Measurements from ENCODE around the gene ARHGEF16. TPM values are rescaled to one million over a fixed set of nuclear protein-coding genes. Genes with fewer than 3 reads are reported as not detected.

Gene ARHGEF16
- total RNA-seq, 2 donors from 2014 or later: 0.29 to 0.32 TPM

GRCh38 chr1:3450983-3451382 lies 3.5 kb upstream of the ARHGEF16 start:
- no peak for DNase-seq (ENCODE audit: low spot score)
- intact Hi-C loops (cut with DNase I): loop anchor here in 1 of 2 donors (5.0 kb wide), 2 partner anchors 621 to 1311 kb away; no protein-coding TSS in a partner anchor

- intact Hi-C loops (cut with DNase I): loop anchor here in 1 of 2 donors (5.0 kb wide), 2 partner anchors 620 to 1310 kb away; no protein-coding TSS in a partner anchor
- no peak for DNase-seq (ENCODE audit: low spot score)
Observed at GRCh38 chr1:3451994-3452865, 2.2 kb upstream of the ARHGEF16 start.

GRCh38 chr1:3452866-3453175 lies 1.6 kb upstream of the ARHGEF16 start:
- intact Hi-C loops (cut with DNase I): loop anchor here in 1 of 2 donors (5.0 kb wide), 2 partner anchors 619 to 1309 kb away; no protein-coding TSS in a partner anchor
- no peak for DNase-seq (ENCODE audit: low spot score)

- DNase-seq (ENCODE audit: low spot score): peak; percentile 92
- intact Hi-C loops (cut with DNase I): loop anchor here in 1 of 2 donors (5.0 kb wide), 2 partner anchors 619 to 1309 kb away; no protein-coding TSS in a partner anchor
Observed at GRCh38 chr1:3453203-3453761, 1.2 kb upstream of the ARHGEF16 start.

- DNase-seq (ENCODE audit: low spot score): no peak
Observed at GRCh38 chr1:3454811-3455618, 550 bp downstream of the ARHGEF16 start.

GRCh38 chr1:3455670-3456448 lies 1.4 kb downstream of the ARHGEF16 start:
- intact Hi-C loops (cut with DNase I): no loop called here
- DNase-seq (ENCODE audit: low spot score): no peak

More at GRCh38 chr1:3454811-3455618, 550 bp downstream of the ARHGEF16 start:
- intact Hi-C loops (cut with DNase I): loop anchor here in 1 of 2 donors (5.0 kb wide), 2 partner anchors 617 to 1307 kb away; no protein-coding TSS in a partner anchor

GRCh38 chr1:3456449-3456963 lies 2.0 kb downstream of the ARHGEF16 start:
- intact Hi-C loops (cut with DNase I): no loop called here
- no peak for DNase-seq (ENCODE audit: low spot score)

- DNase-seq (ENCODE audit: low spot score): no peak
- intact Hi-C loops (cut with DNase I): no loop called here
Observed at GRCh38 chr1:3456964-3457909, 2.8 kb downstream of the ARHGEF16 start.

GRCh38 chr1:3457910-3458883 lies 3.7 kb downstream of the ARHGEF16 start:
- no peak for DNase-seq (ENCODE audit: low spot score)
- intact Hi-C loops (cut with DNase I): no loop called here

GRCh38 chr1:3459051-3459908 lies 4.8 kb downstream of the ARHGEF16 start:
- intact Hi-C loops (cut with DNase I): no loop called here

GRCh38 chr1:3459940-3460671 lies 5.6 kb downstream of the ARHGEF16 start:
- DNase-seq (ENCODE audit: low spot score): no peak
- intact Hi-C loops (cut with DNase I): no loop called here

More at GRCh38 chr1:3459051-3459908, 4.8 kb downstream of the ARHGEF16 start:
- no peak for DNase-seq (ENCODE audit: low spot score)

GRCh38 chr1:3460672-3461131 lies 6.2 kb downstream of the ARHGEF16 start:
- DNase-seq (ENCODE audit: low spot score): no peak
- intact Hi-C loops (cut with DNase I): no loop called here

GRCh38 chr1:3461238-3461933 lies 6.9 kb downstream of the ARHGEF16 start:
- intact Hi-C loops (cut with DNase I): no loop called here
- DNase-seq (ENCODE audit: low spot score): no peak

GRCh38 chr1:3461934-3462275 lies 7.4 kb downstream of the ARHGEF16 start:
- intact Hi-C loops (cut with DNase I): no loop called here
- no peak for DNase-seq (ENCODE audit: low spot score)
